HL-60 (cell line): ENCODE measurements around the gene MTCH1.

ENCODE experiments used
- DNase-seq, 2 experiments: peaks; one replicate each; pipeline ENCODE4 v3.0.0-alpha.2; 2010 to 2020; ENCODE audit warnings: low read depth in 1 of 2, low spot score in 1 of 2
- H3K27ac ChIP-seq: fragments of 250-450 bp; sonication (Bioruptor Pico); replicated peaks from 2 replicates; pipeline ENCODE4 v1.5.1; 2020; ENCODE audit warnings: mild to moderate bottlenecking, moderate library complexity
- H3K27me3 ChIP-seq: fragments of 250-450 bp; sonication (Bioruptor Pico); 2 replicates; pipeline ENCODE4 v1.5.1; 2021; ENCODE audit warnings: mild to moderate bottlenecking, moderate library complexity; ENCODE audit not compliant: insufficient read depth, poor library complexity, severe bottlenecking
- H3K4me3 ChIP-seq: replicated peaks from 2 replicates; pipeline ENCODE4 v1.5.1; 2011; ENCODE audit warnings: mild to moderate bottlenecking, control low read depth, low read length; ENCODE audit not compliant: insufficient read depth
- CTCF ChIP-seq: IDR thresholded peaks from one replicate; pipeline ENCODE4 v1.5.1; 2011; ENCODE audit warnings: low read length, control low read depth, inconsistent platforms; ENCODE audit not compliant: insufficient read depth
- GABPA ChIP-seq: IDR thresholded peaks from 2 replicates; pipeline ENCODE4 v1.6.1; 2012; ENCODE audit warnings: low read depth
- POLR2AphosphoS5 ChIP-seq: IDR thresholded peaks from 2 replicates; pipeline ENCODE4 v1.6.1; 2012; ENCODE audit warnings: low read depth
- REST ChIP-seq: IDR thresholded peaks from 2 replicates; pipeline ENCODE4 v1.6.1; 2012; ENCODE audit warnings: low read depth; ENCODE audit not compliant: insufficient replicate concordance
- SPI1 ChIP-seq: IDR thresholded peaks from 2 replicates; pipeline ENCODE4 v1.6.1; 2012; ENCODE audit warnings: low read depth, mild to moderate bottlenecking, borderline replicate concordance

The MTCH1 gene

DNA sequence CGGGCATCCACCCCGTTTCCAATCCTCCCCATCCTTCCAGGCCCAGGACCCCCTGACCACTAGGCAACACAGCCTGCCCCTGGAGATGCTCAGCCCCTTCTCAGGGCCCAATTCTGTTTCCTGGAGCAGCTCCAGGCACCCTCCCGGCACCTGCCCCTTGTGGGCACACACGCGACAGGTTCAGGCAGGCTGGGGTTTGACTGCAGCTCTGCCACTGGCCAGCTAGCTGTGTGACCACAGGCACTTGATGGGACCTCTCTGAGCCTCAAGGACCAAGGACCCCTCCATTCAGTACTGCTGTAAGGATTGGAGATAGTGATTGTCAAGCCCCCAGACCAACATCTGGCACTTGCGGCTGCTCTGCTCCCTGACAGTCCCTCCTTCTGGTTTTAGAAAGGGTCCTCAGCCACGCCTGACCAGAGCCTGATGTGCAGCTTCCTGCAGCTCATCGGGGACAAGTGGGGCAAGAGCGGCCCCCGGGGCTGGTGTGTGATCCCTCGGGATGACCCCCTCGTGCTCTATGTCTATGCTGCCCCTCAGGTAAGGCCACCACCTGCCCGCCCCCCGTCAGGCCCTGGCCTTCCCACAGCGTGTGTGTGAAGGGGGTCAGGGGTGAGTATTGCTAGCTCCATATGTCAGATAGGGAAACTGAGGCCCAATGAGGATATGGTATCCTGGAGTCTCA lies 41.2 kb upstream of the MTCH1 start:
- Histone ChIP-seq H3K27ac (no peak overlapping the region), H3K27me3 (no peaks in the 10 kb centered on the region), H3K4me3 (no peak overlapping the region)
- DNase-seq = no peak
- TF ChIP-seq REST (no peak), SPI1 (no peak), POLR2AphosphoS5 (no peak), GABPA (no peak), CTCF (no peak)

- no peaks in the 10 kb centered on the region for H3K27me3 ChIP-seq
- no peak overlapping the region for H3K4me3 ChIP-seq
- DNase-seq = no peak
- H3K27ac ChIP-seq = no peak overlapping the region
- TF ChIP-seq REST = no peak
- no peak; the same call in 1 of the 2 replicates for TF ChIP-seq SPI1
- TF ChIP-seq CTCF = no peak
- no peak for TF ChIP-seq GABPA
- TF ChIP-seq POLR2AphosphoS5 = no peak
These were observed 39.8 kb upstream of the MTCH1 start for GRCh38 chr6:37025621-37026466.

GRCh38 chr6:37024656-37025337 lies 38.8 kb upstream of the MTCH1 start:
- Histone ChIP-seq H3K4me3 (no peak overlapping the region), H3K27ac (no peak overlapping the region), H3K27me3 (no peaks in the 10 kb centered on the region)
- no peak for TF ChIP-seq REST
- no peak for TF ChIP-seq CTCF
- TF ChIP-seq GABPA = no peak
- no peak for TF ChIP-seq SPI1
- no peak for TF ChIP-seq POLR2AphosphoS5
- DNase-seq = no peak
